ENCODE measurements around the gene MXD3. TPM values are rescaled to one million over a fixed set of nuclear protein-coding genes. Genes with fewer than 3 reads are reported as not detected.

MXD3 gene
- total RNA-seq: 14.5 TPM

GRCh38 chr5:177311723-177312648 is at the start of gene MXD3:
MXD3 (minus strand) TSS chr5:177311898; CDS start chr5:177311830, 68 bp downstream.

GRCh38 chr5:177357459-177358351 is 46.0 kb upstream of the MXD3 start, which contains the start of gene RGS14:
RGS14 (plus strand) TSS chr5:177357924; CDS start chr5:177358025, 101 bp downstream.

GRCh38 chr5:177351392-177352329 is 40.0 kb upstream of the MXD3 start, which contains the start of gene LMAN2:
LMAN2 (minus strand) TSS chr5:177351668; CDS start chr5:177351647, 21 bp downstream.

GRCh38 chr5:177303121-177303924 is 8.4 kb downstream of the MXD3 start, which contains the start of the genes PRELID1 and RAB24:
PRELID1 (plus strand) TSS chr5:177303799; CDS start chr5:177303986, 187 bp downstream.
RAB24 (minus strand) TSS chr5:177303719; CDS start chr5:177303288, 431 bp downstream.

Other genes with a start within 250 kb of the MXD3 start
- 8.6 TPM for gene FGFR4, start 225.0 kb downstream of the MXD3 start, total RNA-seq
- 111 TPM for gene NSD1, start 178.1 kb downstream of the MXD3 start, total RNA-seq
- 29.4 TPM for gene RAB24, start 8.2 kb downstream of the MXD3 start, total RNA-seq
- 45.3 TPM for gene PRELID1, start 8.1 kb downstream of the MXD3 start, total RNA-seq
- gene LMAN2, start 39.8 kb upstream of the MXD3 start, total RNA-seq: 150 TPM
- gene RGS14, start 46.0 kb upstream of the MXD3 start, total RNA-seq: 5.1 TPM
- not detected for gene SLC34A1, start 72.5 kb upstream of the MXD3 start, total RNA-seq
- not detected for gene PFN3, start 88.8 kb upstream of the MXD3 start, total RNA-seq
- 1.9 TPM for gene F12, start 97.7 kb upstream of the MXD3 start, total RNA-seq
- 22.2 TPM for gene GRK6, start 114.8 kb upstream of the MXD3 start, total RNA-seq
- gene PRR7, start 134.9 kb upstream of the MXD3 start, total RNA-seq: 4.8 TPM
- gene DBN1, start 161.7 kb upstream of the MXD3 start, total RNA-seq: 132 TPM
- 64.4 TPM for gene PDLIM7, start 185.7 kb upstream of the MXD3 start, total RNA-seq
- 4.8 TPM for gene DOK3, start 197.9 kb upstream of the MXD3 start, total RNA-seq
- 68.6 TPM for gene DDX41, start 205.1 kb upstream of the MXD3 start, total RNA-seq
- 49.9 TPM for gene FAM193B, start 242.7 kb upstream of the MXD3 start, total RNA-seq